HCT116 (cell line): ENCODE measurements around the gene ERI2.

Experiments
- EZH2phosphoT487 ChIP-seq: fragments of 200-600 bp; IDR thresholded peaks from 2 replicates; pipeline ENCODE4 v1.6.1; 2018; ENCODE audit warnings: antibody characterized with exemption, borderline replicate concordance
- ZNF274 ChIP-seq: fragments of 200-500 bp; sonication (Bioruptor generic); IDR thresholded peaks from 2 replicates; pipeline ENCODE4 v1.6.1; 2014; ENCODE audit warnings: mild to moderate bottlenecking, low read depth, low read length, inconsistent platforms
- TF ChIP-seq, protein P1 (sequence below), 3 experiments: fragments of 200-600 bp in 1 of 3; sonication (generic) in 1 of 3; IDR thresholded peaks in 2 of 3; conservative IDR thresholded peaks in 1 of 3; 2 replicates each; pipeline ENCODE4 v1.5.1; 2012 to 2017; ENCODE audit warnings: low read depth in 2 of 3, low read length in 2 of 3, antibody characterized with exemption in 1 of 3, borderline replicate concordance in 1 of 3, control low read depth in 1 of 3, mild to moderate bottlenecking in 1 of 3, mixed read lengths in 1 of 3, mixed run types in 1 of 3, moderate library complexity in 1 of 3; ENCODE audit not compliant: insufficient read depth in 1 of 3

DNA sequence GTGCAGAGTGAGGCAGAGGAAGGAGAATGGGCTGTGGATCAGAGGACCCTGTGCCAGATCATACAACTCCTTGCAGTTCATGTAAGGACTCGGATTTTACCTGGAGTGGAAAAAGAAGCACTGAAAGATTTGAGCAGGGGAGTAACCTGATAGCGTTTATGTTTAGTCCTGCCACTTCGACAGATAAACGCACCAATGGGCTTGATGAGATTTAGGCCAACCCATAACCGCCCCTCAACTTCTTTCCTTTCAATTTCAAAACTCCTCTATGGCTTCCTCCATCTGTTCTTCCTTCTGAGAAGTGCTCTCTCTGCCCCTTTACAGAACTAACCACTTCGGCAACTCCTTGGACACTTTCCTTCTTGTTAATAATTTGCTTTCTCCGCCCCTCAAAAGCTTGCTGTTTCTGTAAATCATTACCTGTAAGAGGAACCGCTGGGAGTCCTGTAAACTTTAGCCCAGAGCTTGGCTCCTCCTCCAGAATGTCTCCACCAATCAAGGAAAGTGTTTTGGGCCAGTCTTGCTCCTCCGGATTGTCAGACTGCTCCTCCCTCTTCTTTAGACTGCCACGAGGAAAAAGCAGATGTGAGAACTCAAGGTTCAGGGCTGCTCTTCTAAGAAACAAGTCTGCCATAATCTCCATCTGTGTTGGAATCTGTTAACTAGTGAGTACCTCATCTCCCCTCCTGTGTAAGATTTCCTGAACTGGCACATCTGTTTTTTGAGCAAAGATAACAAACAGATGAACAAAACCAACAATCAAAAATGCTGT, 42.6 kb downstream of the ERI2 start, which contains the start of gene ACSM3:
- TF ChIP-seq ZNF274 = no peak
- TF ChIP-seq, protein P1, sequence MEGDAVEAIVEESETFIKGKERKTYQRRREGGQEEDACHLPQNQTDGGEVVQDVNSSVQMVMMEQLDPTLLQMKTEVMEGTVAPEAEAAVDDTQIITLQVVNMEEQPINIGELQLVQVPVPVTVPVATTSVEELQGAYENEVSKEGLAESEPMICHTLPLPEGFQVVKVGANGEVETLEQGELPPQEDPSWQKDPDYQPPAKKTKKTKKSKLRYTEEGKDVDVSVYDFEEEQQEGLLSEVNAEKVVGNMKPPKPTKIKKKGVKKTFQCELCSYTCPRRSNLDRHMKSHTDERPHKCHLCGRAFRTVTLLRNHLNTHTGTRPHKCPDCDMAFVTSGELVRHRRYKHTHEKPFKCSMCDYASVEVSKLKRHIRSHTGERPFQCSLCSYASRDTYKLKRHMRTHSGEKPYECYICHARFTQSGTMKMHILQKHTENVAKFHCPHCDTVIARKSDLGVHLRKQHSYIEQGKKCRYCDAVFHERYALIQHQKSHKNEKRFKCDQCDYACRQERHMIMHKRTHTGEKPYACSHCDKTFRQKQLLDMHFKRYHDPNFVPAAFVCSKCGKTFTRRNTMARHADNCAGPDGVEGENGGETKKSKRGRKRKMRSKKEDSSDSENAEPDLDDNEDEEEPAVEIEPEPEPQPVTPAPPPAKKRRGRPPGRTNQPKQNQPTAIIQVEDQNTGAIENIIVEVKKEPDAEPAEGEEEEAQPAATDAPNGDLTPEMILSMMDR (IDR thresholded peaks at IDR 0.05 in 2 of 3, conservative IDR thresholded peaks at IDR 0.05 in 1 of 3; ENCODE audit: borderline replicate concordance in 1 of 3, insufficient read depth in 1 of 3, low read depth in 2 of 3, low read length in 2 of 3) = no peak
- TF ChIP-seq EZH2phosphoT487 = no peak
